K562 (cell line): ENCODE results near the gene PTRH1. TPM values are rescaled to one million over a fixed set of nuclear protein-coding genes. Genes with fewer than 3 reads are reported as not detected.
A peak's percentile ranks its signal among the peaks of the same experiment; 100 is the strongest.

Experiments used
- EP300 ChIP-seq: IDR thresholded peaks from 2 replicates; pipeline ENCODE4 v1.6.1; 2012; ENCODE audit warnings: low read length, improper control_type of control experiment
- HEY1 ChIP-seq: fragments of 250-450 bp; sonication (Bioruptor Pico); IDR thresholded peaks from 2 replicates; pipeline ENCODE4 v1.5.0; 2020; ENCODE audit warnings: mild to moderate bottlenecking, moderate library complexity, borderline replicate concordance
- HNRNPK ChIP-seq: fragments of 200-400 bp; formaldehyde crosslinking; IDR thresholded peaks from one replicate; pipeline ENCODE4 v1.6.1; 2018; ENCODE audit warnings: mild to moderate bottlenecking, low read depth, low read length; ENCODE audit not compliant: poor library complexity, severe bottlenecking
- JUNB ChIP-seq: fragments of 450-650 bp; formaldehyde crosslinking; conservative IDR thresholded peaks from 2 replicates; pipeline ENCODE4 v1.4.0; 2020; ENCODE audit warnings: mild to moderate bottlenecking
- KDM2B ChIP-seq: fragments of 250-450 bp; sonication (Bioruptor Pico); IDR thresholded peaks from 2 replicates; pipeline ENCODE4 v1.8.0; 2021; ENCODE audit warnings: mild to moderate bottlenecking, moderate library complexity
- LCOR ChIP-seq: sonication (generic); formaldehyde crosslinking; IDR thresholded peaks from 2 replicates; pipeline ENCODE4 v1.8.0; 2022; ENCODE audit warnings: mild to moderate bottlenecking, missing genetic modification reagents
- MXI1 ChIP-seq: IDR thresholded peaks from 2 replicates; pipeline ENCODE4 v1.6.1; 2011; ENCODE audit warnings: low read depth, mild to moderate bottlenecking, improper control_type of control experiment, low read length
- NFE2L1 ChIP-seq: fragments of 450-650 bp; IDR thresholded peaks from 2 replicates; pipeline ENCODE4 v1.6.1; 2016; ENCODE audit warnings: missing genetic modification characterization, low read depth, mild to moderate bottlenecking, missing compliant biosample characterization, moderate library complexity, borderline replicate concordance
- NFIC ChIP-seq: fragments of 450-650 bp; IDR thresholded peaks from 2 replicates; pipeline ENCODE4 v1.6.1; 2017; ENCODE audit warnings: mild to moderate bottlenecking, inconsistent platforms
- NR2C1 ChIP-seq, 2 experiments: fragments of 450-650 bp; IDR thresholded peaks; 2 replicates each; pipeline ENCODE4 v1.6.1; 2017; ENCODE audit warnings: mild to moderate bottlenecking in 2 of 2, antibody characterized with exemption in 1 of 2, inconsistent platforms in 1 of 2, missing compliant biosample characterization in 1 of 2, missing genetic modification characterization in 1 of 2
- PHF20 ChIP-seq: fragments of 450-650 bp; IDR thresholded peaks from 2 replicates; pipeline ENCODE4 v1.6.1; 2018; ENCODE audit not compliant: partially characterized antibody
- POLR2AphosphoS2 ChIP-seq: IDR thresholded peaks from 2 replicates; pipeline ENCODE4 v1.6.1; 2012; ENCODE audit warnings: low read length, improper control_type of control experiment
- RB1 ChIP-seq: fragments of 450-650 bp; IDR thresholded peaks from 2 replicates; pipeline ENCODE4 v1.6.1; 2017; ENCODE audit warnings: low read depth, mild to moderate bottlenecking
- SRF ChIP-seq, 2 experiments: fragments of 250-450, 450-650 bp in 1 of 2; sonication (Bioruptor Pico) in 1 of 2; sonication (generic) in 1 of 2; formaldehyde crosslinking; IDR thresholded peaks; 2 replicates each; pipeline versions ENCODE4 v1.5.0 to v1.5.1; 2020 to 2022; ENCODE audit warnings: mild to moderate bottlenecking in 1 of 2, missing genetic modification reagents in 1 of 2
- TAF7 ChIP-seq: fragments of 450-650 bp; IDR thresholded peaks from 2 replicates; pipeline ENCODE4 v1.6.1; 2016; ENCODE audit warnings: missing genetic modification characterization, missing compliant biosample characterization
- THRAP3 ChIP-seq: fragments of 450-650 bp; IDR thresholded peaks from 2 replicates; pipeline ENCODE4 v1.6.1; 2016; ENCODE audit warnings: mild to moderate bottlenecking, inconsistent platforms, borderline replicate concordance
- ZBTB7A ChIP-seq: IDR thresholded peaks from 2 replicates; pipeline ENCODE4 v1.6.1; 2011; ENCODE audit warnings: low read depth, mild to moderate bottlenecking, low read length, moderate library complexity, borderline replicate concordance; ENCODE audit not compliant: control insufficient read depth
- ZFPM2 ChIP-seq: fragments of 250-450 bp; sonication (Bioruptor Pico); IDR thresholded peaks from 2 replicates; pipeline ENCODE4 v1.5.1; 2022; ENCODE audit warnings: mild to moderate bottlenecking
- ZNF134 ChIP-seq: fragments of 250-450 bp; sonication (Bioruptor Pico); conservative IDR thresholded peaks from 2 replicates; pipeline ENCODE4 v1.4.0; 2020
- ZNF253 ChIP-seq: fragments of 250-450 bp; sonication (Bioruptor Pico); conservative IDR thresholded peaks from 2 replicates; pipeline ENCODE4 v1.6.1; 2021; ENCODE audit warnings: mild to moderate bottlenecking
- ZNF707 ChIP-seq: fragments of 250-450 bp; sonication (Bioruptor Pico); conservative IDR thresholded peaks from 2 replicates; pipeline ENCODE4 v1.8.0; 2022; ENCODE audit warnings: inconsistent platforms, mild to moderate bottlenecking, moderate library complexity
- polyA plus RNA-seq, 8 experiments: library from polyadenylated mRNA; depleted of rRNA in 4 of 8; stranded (reverse) in 5 of 8; unstranded in 3 of 8; fragments of >200 nt; fragmentation: Nextera tagmentation in 2 of 8; fragmentation: Illumina TruSeq in 1 of 8; extraction: Ambion mirVana in 2 of 8; extraction: Trizol in 1 of 8; gene quantifications; 2 replicates each; pipeline versions ENCODE4 v1.2.1 to v1.2.3, GENCODE V29; 2011 to 2014; ENCODE audit warnings: inconsistent platforms in 1 of 8, missing spikeins in 1 of 8
- total RNA-seq, 7 experiments: library from RNA; depleted of rRNA in 6 of 7; stranded (reverse); fragments of >200 nt in 6 of 7; fragmentation: Illumina TruSeq in 2 of 7; extraction: Trizol in 2 of 7; gene quantifications; 2 replicates each; pipeline versions ENCODE4 v1.2.1 to v1.2.3, GENCODE V29; 2011 to 2021; ENCODE audit warnings: low replicate concordance in 1 of 7
- TF ChIP-seq, protein P1 (sequence below): fragments of 450-650 bp; IDR thresholded peaks from 2 replicates; pipeline ENCODE4 v1.6.1; 2016; ENCODE audit warnings: borderline replicate concordance
- TF ChIP-seq, protein P2 (sequence below), 2 experiments: fragments of 450-650 bp; conservative IDR thresholded peaks; 2 replicates each; pipeline ENCODE4 v1.6.1; 2017; ENCODE audit warnings: mild to moderate bottlenecking in 2 of 2, moderate library complexity in 2 of 2
- TF ChIP-seq, protein P3 (sequence below): sonication (generic); formaldehyde crosslinking; IDR thresholded peaks from 2 replicates; pipeline ENCODE4 v1.8.0; 2022; ENCODE audit warnings: mild to moderate bottlenecking, missing genetic modification reagents

Gene PTRH1
- total and polyA plus RNA-seq, 9 of the 15 experiments (the other 6 are each of a cell fraction or from before 2014, with no cell fraction given) = 0.63 to 43.1 (median 5.7) TPM

DNA sequence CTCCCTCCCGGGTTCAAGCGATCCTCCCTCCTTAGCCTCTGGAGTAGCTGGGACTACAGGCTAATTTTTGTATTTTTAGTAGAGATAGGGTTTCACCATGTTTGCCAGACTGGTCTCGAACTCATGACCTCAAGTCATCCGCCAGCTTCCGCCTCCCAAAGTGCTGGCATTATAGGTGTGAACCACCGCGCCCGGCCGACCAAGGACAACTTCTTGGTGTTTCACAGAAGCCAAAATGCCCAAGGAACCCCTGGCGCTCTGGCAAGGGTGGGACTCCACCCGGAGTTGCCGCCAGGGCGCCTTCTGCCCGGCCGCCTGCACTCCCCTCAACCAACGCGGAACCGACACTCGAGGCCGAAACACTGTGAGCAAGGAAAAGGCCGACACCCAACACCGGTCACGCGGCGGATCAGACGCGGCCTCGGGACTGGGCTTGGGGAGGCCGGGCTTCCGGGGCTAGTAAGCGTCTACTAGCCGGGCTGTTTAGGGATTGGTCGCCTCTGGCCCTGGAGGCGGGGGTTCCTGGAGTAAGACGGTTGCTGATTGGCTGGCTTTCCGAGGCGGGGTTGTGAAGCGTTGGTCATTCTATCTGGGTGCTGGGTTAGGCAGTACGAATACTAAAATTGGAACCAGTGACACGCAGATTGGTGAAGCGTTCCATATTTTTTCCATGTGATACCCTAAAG is 16.3 kb downstream of the PTRH1 start (continued):
- TF ChIP-seq ZBTB7A (0 out of 2 replicates have a peak, but pooled peaks have one; percentile 28), MXI1 (no peak), ZNF707 (no peak), ZNF134 (CRISPR knock-in tag) (0 out of 2 replicates have a peak, but pooled peaks have one; percentile 31), SRF (CRISPR knock-in tag; IDR thresholded peaks at IDR 0.05) (peak in 1 of 2 experiments; percentile 43; a peak in 1 of 4 replicates), KDM2B (CRISPR knock-in tag) (no peak), HNRNPK (no peak), TAF7 (no peak), THRAP3 (peak; percentile 80; the same call in 1 of the 2 replicates), PHF20 (peak; percentile 82), NR2C1 (IDR thresholded peaks at IDR 0.05) (no peak), NR2C1 (tag; IDR thresholded peaks at IDR 0.05) (peak; percentile 74), NFE2L1 (no peak), HEY1 (no peak), LCOR (CRISPR knock-in tag) (peak; percentile 96), RB1 (no peak), ZFPM2 (no peak), POLR2AphosphoS2 (no peak), NFIC (peak; percentile 31), ZNF253 (CRISPR knock-in tag) (no peak), EP300 (no peak), JUNB (CRISPR knock-in tag) (no peak)
- TF ChIP-seq, protein P1, sequence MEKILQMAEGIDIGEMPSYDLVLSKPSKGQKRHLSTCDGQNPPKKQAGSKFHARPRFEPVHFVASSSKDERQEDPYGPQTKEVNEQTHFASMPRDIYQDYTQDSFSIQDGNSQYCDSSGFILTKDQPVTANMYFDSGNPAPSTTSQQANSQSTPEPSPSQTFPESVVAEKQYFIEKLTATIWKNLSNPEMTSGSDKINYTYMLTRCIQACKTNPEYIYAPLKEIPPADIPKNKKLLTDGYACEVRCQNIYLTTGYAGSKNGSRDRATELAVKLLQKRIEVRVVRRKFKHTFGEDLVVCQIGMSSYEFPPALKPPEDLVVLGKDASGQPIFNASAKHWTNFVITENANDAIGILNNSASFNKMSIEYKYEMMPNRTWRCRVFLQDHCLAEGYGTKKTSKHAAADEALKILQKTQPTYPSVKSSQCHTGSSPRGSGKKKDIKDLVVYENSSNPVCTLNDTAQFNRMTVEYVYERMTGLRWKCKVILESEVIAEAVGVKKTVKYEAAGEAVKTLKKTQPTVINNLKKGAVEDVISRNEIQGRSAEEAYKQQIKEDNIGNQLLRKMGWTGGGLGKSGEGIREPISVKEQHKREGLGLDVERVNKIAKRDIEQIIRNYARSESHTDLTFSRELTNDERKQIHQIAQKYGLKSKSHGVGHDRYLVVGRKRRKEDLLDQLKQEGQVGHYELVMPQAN = 0 out of 2 replicates have a peak, but pooled peaks have one; percentile 37
- TF ChIP-seq, protein P2, sequence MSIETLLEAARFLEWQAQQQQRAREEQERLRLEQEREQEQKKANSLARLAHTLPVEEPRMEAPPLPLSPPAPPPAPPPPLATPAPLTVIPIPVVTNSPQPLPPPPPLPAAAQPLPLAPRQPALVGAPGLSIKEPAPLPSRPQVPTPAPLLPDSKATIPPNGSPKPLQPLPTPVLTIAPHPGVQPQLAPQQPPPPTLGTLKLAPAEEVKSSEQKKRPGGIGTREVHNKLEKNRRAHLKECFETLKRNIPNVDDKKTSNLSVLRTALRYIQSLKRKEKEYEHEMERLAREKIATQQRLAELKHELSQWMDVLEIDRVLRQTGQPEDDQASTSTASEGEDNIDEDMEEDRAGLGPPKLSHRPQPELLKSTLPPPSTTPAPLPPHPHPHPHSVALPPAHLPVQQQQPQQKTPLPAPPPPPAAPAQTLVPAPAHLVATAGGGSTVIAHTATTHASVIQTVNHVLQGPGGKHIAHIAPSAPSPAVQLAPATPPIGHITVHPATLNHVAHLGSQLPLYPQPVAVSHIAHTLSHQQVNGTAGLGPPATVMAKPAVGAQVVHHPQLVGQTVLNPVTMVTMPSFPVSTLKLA (conservative IDR thresholded peaks at IDR 0.05) = peak; percentile 52 to 83; a peak in 2 of 4 replicates
- TF ChIP-seq, protein P3, sequence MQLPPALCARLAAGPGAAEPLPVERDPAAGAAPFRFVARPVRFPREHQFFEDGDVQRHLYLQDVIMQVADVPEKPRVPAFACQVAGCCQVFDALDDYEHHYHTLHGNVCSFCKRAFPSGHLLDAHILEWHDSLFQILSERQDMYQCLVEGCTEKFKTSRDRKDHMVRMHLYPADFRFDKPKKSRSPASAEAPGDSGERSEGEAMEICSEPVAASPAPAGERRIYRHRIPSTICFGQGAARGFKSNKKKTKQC = peak; percentile 92; the same call in 1 of the 2 replicates
